Right lobe of liver (tissue), 4 donors: ENCODE measurements around the gene LTC4S.

Experiments
- CTCF ChIP-seq, 4 donors: fragments of 200-600 bp in 3 of 4; fragments of 450-650 bp in 1 of 4; IDR thresholded peaks; one replicate each; pipeline versions ENCODE4 v1.5.1 to v1.8.0; 2016 to 2022; ENCODE audit warnings: antibody characterized with exemption in 4 of 4, mild to moderate bottlenecking in 2 of 4
- POLR2A ChIP-seq: fragments of 450-650 bp; IDR thresholded peaks from one replicate; pipeline ENCODE4 v1.6.1; 2017; ENCODE audit warnings: antibody characterized with exemption, mild to moderate bottlenecking
- donor health status: DM: no; HTN: no; CAD: no.
- donor health status: DM: no; HTN: no; CAD: no.
- donor health status: DM: no; HTN: yes; CAD: no.

GRCh38 chr5:179783128-179783527 lies 10.7 kb upstream of the LTC4S start:
- TF ChIP-seq CTCF (IDR thresholded peaks at IDR 0.05) = no peak
- no peak for TF ChIP-seq POLR2A
